HT-29 (cell line): ENCODE results near the gene CD63. TPM values are rescaled to one million over a fixed set of nuclear protein-coding genes. Genes with fewer than 3 reads are reported as not detected.

Experiments used
- DNase-seq: peaks from one replicate; pipeline ENCODE4 v3.0.0-alpha.2; 2015; ENCODE audit warnings: low spot score
- total RNA-seq: library from RNA; depleted of rRNA; stranded (reverse); fragments of >200 nt; shearing (Covaris generic); gene quantifications from 2 replicates; pipeline ENCODE4 v1.2.3, GENCODE V29; 2014

The CD63 gene
- total RNA-seq, 1 experiment from 2014 or later, result 867 TPM

DNA sequence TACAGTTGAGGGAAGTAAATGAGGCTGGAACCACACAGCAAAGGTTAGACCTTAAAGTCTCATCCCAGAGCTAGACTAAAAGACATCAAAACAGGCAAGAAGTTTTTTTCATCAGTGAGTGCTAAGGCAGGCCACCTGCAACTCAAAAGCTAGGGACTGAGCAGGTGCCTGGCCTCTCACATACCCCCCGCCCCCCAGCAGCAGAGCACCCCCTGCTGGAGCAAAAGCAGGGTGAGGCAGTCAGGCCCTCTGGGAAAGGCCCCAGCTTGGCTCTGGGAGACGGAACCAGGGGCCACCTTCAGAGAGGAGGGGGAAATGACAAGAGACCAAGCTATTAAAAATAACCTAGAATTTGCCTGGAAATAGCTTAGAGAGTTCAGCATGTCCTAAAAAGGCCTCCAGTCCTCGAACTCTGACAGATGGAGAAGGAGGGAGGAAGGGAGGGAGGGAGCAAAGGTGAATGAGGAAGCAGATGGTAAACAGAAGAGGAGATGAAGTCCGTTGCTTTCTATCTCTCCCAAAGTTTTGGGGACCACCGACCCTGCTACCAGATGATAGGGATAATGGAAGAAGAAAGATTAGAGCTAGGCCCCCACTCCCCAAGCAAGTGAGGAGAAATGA, 22.9 kb downstream of the CD63 start:
- no peak for DNase-seq

DNA sequence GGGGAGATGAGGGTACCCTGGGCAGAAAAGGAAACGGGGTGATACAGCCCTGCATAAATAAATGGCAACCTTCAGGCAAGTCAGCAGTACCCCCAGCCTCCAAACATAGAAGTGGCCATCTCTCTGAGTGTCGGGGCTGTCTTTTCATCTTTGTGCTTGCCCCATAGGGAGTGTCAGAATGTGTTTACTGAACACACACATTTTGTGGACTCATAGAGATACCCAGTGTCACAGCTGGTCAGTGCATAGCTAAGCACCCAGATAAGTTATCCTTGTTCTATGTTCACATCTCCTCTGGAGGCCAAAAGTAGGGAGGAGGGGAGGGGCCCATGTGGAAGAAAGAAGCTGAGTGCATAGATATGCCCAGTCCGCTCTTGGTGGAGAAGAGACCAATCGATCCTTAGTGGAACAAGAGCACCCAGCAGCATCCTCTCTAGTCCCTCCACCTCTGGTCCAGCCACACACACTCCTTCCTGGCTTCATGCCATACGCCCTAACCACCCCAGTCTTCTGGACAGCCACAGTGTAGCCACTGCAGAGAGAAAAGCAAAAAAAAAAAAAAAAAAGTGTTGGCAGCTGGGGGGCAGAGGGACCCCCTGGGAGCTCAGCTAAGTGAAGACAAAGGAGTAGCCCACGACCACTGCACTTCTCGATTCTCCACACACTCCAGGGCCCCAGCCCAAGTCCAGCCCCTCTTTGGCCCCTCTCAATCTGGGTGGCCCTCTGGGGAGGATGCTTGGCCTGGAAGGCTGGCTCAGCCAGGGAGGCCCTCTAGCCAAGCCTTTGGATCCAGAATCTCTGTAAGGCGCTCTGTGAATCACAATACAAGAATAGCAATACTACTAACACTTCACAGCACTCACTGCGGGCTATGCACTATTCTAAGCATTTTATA, 23.7 kb downstream of the CD63 start:
- no peak for DNase-seq

- no peak for DNase-seq
Observed at GRCh38 chr12:55703901-55704761, 24.7 kb downstream of the CD63 start.

DNA sequence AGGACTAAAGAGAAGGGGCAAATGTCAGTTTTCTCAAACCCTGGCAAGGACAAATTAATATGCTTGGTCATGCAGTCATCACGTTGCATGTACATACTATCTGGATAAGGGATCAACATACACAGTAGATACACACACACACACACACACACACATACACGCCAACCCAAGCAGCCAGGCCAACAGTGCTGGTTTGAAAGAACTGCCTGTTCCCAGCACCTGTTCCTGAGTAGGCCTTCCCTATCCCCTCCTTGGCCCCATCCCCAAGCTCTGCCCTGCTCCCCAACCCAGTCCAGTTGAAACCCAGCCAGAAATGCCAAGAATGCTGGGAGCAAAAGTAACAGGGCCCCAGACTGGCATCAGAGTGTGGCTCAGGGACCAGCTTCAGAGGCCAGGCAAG, 25.5 kb downstream of the CD63 start:
- no peak for DNase-seq

DNA sequence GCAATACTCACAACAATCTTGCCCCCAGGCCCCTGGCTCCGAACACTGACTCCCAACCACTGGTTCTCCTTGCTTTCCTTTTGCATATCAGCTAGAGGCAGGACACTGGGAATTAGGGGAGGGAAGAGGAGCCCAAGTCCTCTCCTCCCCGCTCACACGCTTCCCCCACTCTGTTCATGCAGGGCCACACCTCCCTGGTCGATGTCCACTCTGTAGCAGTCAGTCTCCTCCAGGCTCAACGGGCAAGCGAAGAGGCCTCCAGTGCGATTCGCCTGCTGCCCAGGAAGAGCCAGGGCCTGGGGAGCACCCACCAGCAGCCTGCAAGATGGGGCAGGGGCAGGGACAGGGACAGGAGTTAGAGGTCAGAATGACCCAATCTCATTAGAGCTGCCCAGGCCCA, 25.9 kb downstream of the CD63 start:
- DNase-seq, result no peak

DNA sequence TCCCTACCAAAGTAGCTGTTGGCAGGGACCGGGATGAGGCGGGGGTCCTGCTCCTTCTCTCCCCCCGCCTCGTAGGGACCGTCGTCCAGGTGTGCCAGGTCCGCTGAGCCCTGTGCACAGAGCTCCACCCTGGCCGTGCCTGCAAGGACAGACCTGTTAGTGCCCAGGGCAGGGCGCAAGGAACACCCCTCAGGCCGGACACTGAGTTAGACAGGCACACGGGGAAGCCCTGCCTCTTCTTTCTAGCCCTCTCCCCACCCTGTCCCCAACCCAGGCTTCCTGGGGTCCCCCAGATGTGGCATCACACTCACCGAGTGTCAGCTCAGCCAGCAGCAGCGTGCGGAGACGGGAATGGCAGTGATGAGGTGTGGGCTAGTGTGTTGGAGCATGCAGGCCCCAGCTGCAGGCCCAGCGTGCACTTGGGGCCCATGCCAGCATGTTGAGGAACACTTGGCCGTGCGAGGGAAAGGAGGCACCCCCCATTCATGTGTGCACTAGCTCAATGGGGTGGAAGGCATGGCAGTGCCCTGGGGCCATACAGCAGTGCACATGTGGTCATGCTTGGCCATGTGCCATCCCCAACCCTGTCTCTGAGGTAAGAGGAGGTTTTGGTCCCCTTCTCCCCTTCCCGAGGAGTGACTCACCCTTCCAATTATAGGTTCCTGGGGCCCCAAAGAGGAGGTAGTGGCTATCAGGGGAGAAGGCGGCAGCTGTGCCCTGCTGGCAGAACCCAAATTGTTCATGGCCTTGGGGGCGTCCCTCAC, 28.4 kb downstream of the CD63 start:
- no peak for DNase-seq

DNA sequence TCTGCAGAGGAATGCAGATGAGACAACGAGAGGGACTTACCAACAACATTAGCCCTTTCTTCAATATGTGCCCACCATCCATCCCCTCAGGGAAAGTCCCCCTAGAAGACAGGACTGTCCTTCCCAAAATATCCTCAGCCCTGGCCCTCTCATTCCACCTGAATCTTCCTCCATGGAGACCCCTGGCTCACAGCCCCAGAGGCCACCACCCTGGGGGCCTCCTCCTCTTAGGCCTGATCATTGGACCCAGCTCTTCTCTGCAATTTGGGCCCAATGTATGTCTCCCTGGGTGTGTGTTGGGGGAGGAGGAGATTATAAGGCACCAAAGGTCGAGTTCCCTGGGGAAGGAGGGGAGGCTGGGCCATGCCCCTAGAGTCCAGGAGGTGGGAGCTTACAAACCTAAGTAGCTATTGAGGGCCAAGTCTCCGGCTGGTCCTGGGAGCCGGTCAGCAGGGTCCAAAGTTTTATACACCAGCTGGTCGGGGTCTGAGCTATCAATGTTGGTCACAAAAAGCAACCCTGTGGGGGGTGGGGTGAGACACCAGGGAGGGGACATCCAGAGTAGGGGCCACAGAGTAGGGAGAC, 29.2 kb downstream of the CD63 start:
- no peak for DNase-seq

DNA sequence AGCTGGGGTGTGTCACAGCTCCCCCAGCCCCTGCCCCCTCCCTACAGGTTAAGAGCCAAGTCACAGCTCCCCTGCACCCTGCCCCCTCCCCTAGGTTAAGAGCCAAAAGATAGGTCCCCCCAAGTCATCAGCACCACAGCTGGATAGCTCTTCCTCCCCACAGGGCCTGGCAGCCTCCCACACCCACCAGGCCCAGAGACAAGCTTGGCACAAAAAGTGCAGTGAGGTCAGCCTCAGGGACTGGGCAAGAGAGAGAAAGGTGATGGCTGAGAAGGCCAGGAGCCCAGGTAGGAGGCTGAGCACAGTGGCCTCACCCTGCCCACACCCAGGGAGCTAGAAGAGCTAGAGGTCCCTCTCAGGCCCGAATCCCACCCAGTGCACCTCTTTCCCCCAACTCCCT, 29.8 kb downstream of the CD63 start:
- no peak for DNase-seq

- no peak for DNase-seq
Observed at GRCh38 chr12:55698241-55698955, 30.4 kb downstream of the CD63 start.

- no peak for DNase-seq
Observed at GRCh38 chr12:55697686-55698085, 31.1 kb downstream of the CD63 start.

GRCh38 chr12:55696796-55697462, 31.9 kb downstream of the CD63 start:
- no peak for DNase-seq

GRCh38 chr12:55696141-55696540, 32.7 kb downstream of the CD63 start:
- DNase-seq, result no peak

- DNase-seq, result no peak
Observed at GRCh38 chr12:55695349-55695748, 33.5 kb downstream of the CD63 start.

- no peak for DNase-seq
Observed at GRCh38 chr12:55694651-55695050, 34.2 kb downstream of the CD63 start.

DNA sequence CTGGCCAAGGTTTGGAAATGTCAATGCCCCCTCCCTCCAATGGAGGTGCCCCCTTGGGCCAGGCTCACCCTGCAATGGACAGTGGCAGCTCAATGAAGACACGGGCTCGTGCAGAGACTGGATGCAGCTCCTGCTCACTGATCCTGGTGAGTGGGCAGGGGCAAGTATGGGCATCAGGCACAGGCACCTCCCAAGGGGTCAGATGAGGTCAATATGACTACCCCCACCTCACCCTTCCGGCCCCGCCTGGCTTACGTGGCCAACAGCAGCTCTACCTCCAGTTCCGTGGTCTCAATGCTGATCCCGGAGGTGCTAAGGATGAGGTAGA, 34.7 kb downstream of the CD63 start:
- DNase-seq, result no peak

DNA sequence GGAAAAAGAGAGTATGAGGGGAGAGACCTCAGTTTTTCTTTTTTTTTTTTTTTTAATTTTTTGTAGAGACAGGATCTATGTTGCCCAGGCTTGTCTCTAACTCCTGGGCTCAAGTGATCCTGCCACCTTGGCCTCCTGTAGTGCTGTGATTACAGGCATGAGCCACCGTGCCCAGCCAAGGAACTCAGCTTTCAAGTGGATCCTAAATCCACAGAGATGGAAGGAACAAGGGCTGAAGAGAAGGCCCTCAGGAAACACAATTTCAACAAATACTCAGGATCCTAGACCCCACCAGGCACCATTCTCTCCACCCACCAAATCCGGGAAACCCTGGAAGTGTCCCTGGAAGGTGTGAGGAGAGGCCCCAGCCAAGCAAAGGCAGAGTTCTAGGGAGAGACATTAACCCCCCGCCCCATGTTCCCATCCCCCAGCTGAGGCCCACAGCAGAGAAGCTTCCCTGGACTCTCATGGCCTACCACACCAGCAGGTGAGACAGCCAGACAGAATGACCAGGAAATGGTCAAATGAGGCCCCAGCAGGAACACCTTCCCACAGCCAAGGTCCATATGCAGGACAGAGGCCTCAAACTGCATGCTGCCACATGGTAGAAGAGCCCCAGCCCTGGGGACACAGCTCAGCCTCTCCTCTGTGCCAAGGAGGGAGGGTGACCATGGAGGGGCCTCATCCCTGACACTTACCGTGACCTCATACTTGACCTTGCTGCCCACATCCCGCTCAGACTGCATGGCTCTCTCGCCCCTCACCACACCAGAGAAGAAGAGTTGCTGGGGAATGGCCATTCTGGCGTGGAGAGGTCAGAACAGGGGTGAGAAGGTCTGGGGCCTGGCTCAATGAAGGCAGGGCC, 35.3 kb downstream of the CD63 start:
- no peak for DNase-seq

GRCh38 chr12:55692631-55693322, 36.0 kb downstream of the CD63 start:
- DNase-seq, result no peak
